Glomerular endothelial cell (primary cell): Measurements from ENCODE around the gene ARPC1A. TPM values are rescaled to one million over a fixed set of nuclear protein-coding genes. Genes with fewer than 3 reads are reported as not detected.
"Not testable (repeated sequence)": the region's sequence is repeated elsewhere in the genome, so short reads cannot be mapped to it uniquely, and the experiment has no call there.

ENCODE experiments used
- DNase-seq: peaks from one replicate; pipeline ENCODE4 v3.0.0-alpha.2; 2011; ENCODE audit warnings: low read depth, low spot score; ENCODE audit errors: extremely low read depth
- total RNA-seq: library from RNA; depleted of rRNA; stranded (reverse); fragments of >200 nt; gene quantifications from 2 replicates; pipeline ENCODE4 v1.2.3, GENCODE V29; 2015

The ARPC1A gene
- total RNA-seq, 1 donor from 2014 or later, result 160 TPM

GRCh38 chr7:99406557-99406956 lies 80.9 kb downstream of the ARPC1A start:
- DNase-seq, result no peak

DNA sequence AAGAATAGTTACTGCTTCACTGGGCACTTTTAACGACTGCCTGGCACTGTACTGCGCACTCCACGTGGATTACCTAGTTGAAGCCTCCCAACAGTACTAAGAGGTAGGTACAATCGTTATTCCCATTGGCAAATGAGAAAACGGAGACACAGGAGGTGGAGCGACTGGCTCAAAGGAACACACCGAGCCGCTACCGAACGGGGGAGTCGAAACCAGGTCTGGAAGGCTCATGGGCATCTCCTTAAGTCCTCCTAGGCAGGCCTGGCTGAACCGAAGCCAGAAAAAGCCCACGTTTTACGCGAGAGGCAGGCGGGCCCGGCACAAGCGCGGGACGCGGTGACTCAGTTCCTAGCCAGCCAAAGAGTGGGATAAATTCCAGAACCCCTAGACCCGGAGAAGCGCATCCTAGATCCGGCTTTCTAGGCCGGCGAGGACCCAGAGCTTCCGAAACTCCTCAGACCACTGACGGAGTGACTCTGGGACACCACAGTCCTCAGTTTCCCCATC lies 82.2 kb downstream of the ARPC1A start:
- no peak for DNase-seq

DNA sequence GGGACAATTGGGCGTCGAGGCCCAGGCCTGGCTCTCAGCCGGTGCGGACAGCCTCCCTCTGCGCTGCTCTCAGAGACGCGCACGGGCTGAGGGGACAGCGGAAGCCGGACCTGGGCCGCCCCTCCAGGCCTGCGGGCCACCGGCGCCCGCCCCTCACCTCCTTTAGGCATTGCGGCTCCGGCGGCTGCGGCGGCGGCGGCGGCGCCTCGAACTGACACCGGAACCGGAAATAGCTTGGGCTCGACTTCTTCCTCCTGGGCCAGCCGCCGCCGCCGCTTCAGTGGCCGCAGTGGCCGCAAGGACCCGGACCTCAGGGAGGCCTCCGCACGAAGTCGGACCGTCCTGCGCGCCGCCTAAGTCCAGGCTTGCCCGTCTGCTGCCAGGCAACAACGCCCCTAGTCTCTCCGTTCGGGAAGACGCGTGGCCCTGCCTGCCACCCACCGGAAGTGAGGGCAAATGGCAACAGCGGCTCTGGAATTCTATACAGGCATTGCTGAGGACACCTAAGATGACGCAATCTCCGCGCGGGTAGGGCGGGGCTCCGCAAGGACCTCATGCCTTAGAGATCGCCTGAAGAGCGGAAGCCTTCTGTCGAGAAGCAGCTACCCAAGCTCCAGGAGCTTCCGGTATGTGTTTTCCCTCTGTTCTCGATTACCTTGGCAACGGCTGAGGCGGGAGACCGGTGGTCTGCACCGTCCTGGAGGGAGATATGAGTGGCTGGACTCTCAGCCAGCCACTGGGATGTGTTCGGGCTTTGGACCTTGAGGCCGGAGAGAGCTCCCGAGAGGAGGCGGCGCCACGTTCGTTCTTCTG lies 82.9 kb downstream of the ARPC1A start, which contains the start of the genes BUD31 and PDAP1:
TSS of gene BUD31 (plus strand) at position 591 of the 813 bp plus-strand sequence. CDS start 2,124 bp downstream, outside the sequence.
TSS of gene PDAP1 (minus strand) at position 219 of the 813 bp plus-strand sequence. CDS start at position 170, 49 bp downstream.
- DNase-seq, result peak; percentile 85

GRCh38 chr7:99409192-99409572 lies 83.5 kb downstream of the ARPC1A start:
- no peak for DNase-seq

- DNase-seq, result no peak
These were observed 84.1 kb downstream of the ARPC1A start for GRCh38 chr7:99409806-99410205.

- no peak for DNase-seq
These were observed 84.9 kb downstream of the ARPC1A start for GRCh38 chr7:99410635-99411034.

DNA sequence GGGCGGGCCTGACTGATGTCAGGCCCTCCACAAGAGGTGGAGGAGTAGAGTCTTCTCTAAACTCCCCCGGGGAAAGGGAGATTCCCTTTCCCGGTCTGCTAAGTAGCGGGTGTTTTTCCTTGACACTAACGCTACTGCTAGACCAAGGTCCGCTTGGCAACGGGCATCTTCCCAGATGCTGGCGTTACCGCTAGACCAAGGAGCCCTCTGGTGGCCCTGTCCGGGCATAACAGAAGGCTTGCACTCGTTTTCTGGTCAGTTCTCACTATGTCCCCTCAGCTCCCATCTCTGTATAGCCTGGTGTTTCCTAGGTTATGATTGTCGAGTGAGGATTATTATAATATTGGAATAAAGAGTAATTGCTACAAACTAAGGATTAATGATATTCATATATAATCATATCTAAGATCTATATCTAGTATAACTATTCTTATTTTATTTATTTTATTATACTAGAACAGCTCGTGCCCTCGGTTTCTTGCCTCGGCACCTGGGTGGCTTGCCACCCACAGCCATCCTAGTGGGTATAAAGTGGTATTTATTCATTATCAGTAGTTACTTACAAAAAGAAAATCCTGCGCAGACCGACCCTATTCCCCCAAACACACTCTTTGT lies 89.9 kb downstream of the ARPC1A start:
- DNase-seq, result not testable (repeated sequence)

Other genes starting within 250 kb of the ARPC1A start
- 17.3 and 25.0 TPM in 2 replicates for gene SMURF1, start 181.8 kb upstream of the ARPC1A start, total RNA-seq
- not detected in 2 replicates for gene KPNA7, start 117.8 kb upstream of the ARPC1A start, total RNA-seq
- gene MYH16, start 53.1 kb upstream of the ARPC1A start, total RNA-seq, result 0.12 and 1.3 TPM in 2 replicates
- gene ARPC1B, start 48.8 kb downstream of the ARPC1A start, total RNA-seq, result 509 and 602 TPM in 2 replicates
- gene PDAP1, start 82.7 kb downstream of the ARPC1A start, total RNA-seq, result 105 and 109 TPM in 2 replicates
- gene BUD31, start 83.1 kb downstream of the ARPC1A start, total RNA-seq, result 82.7 and 94.0 TPM in 2 replicates
- 7.6 and 14.3 TPM in 2 replicates for gene PTCD1, start 112.9 kb downstream of the ARPC1A start, total RNA-seq
- 19.0 and 28.9 TPM in 2 replicates for gene CPSF4, start 113.0 kb downstream of the ARPC1A start, total RNA-seq
- 876 and 1,855 TPM in 2 replicates for gene ATP5MF, start 140.3 kb downstream of the ARPC1A start, total RNA-seq
- gene ZNF789, start 147.0 kb downstream of the ARPC1A start, total RNA-seq, result 4.7 and 11.4 TPM in 2 replicates
- gene ZNF394, start 174.4 kb downstream of the ARPC1A start, total RNA-seq, result 19.0 and 39.2 TPM in 2 replicates
- 8.8 and 11.7 TPM in 2 replicates for gene ZKSCAN5, start 178.8 kb downstream of the ARPC1A start, total RNA-seq
- gene FAM200A, start 226.2 kb downstream of the ARPC1A start, total RNA-seq, result 3.2 and 3.8 TPM in 2 replicates
- 11.3 and 12.7 TPM in 2 replicates for gene ZNF655, start 232.7 kb downstream of the ARPC1A start, total RNA-seq